WTC11 (cell line): ENCODE data around the gene IL7R. TPM values are rescaled to one million over a fixed set of nuclear protein-coding genes. Genes with fewer than 3 reads are reported as not detected.

Experiments used
- ATAC-seq: fragments of 200-7000 bp; cut with Tn5 transposase; 2 replicates; pipeline ENCODE4 v1.10.0; 2021; ENCODE audit warnings: mild to moderate bottlenecking, moderate library complexity
- CTCF ChIA-PET: fragments of 300-600 bp; sonication (Branson Sonifier 250); formaldehyde crosslinking; loops from one replicate; lab custom pipeline; 2021; ENCODE audit warnings: antibody characterized with exemption; lab: Charles Lee
- POLR2A ChIA-PET: fragments of 350-600 bp; sonication (Branson Sonifier 250); formaldehyde crosslinking; loops from one replicate; lab custom pipeline; 2021; ENCODE audit warnings: antibody characterized with exemption; lab: Charles Lee
- DNase-seq: peaks from one replicate; pipeline ENCODE4 v3.0.0; 2021; ENCODE audit warnings: low spot score
- H3K27ac Mint-ChIP-seq: 2 replicates; pipeline ENCODE4 v1.8.0; 2021; ENCODE audit warnings: mixed read lengths
- H3K27me3 Mint-ChIP-seq: 2 replicates; pipeline ENCODE4 v1.8.0; 2021; ENCODE audit warnings: low read depth, mild to moderate bottlenecking, moderate library complexity, mixed read lengths
- H3K36me3 Mint-ChIP-seq: 2 replicates; pipeline ENCODE4 v1.8.0; 2021; ENCODE audit warnings: mixed read lengths
- H3K4me1 Mint-ChIP-seq: 2 replicates; pipeline ENCODE4 v1.8.0; 2022; ENCODE audit warnings: mixed read lengths
- H3K4me3 Mint-ChIP-seq: 2 replicates; pipeline ENCODE4 v1.8.0; 2021; ENCODE audit warnings: mild to moderate bottlenecking, moderate library complexity, mixed read lengths
- H3K9me3 Mint-ChIP-seq: 2 replicates; pipeline ENCODE4 v1.8.0; 2021; ENCODE audit warnings: mixed read lengths
- ATF6 ChIP-seq: sonication (generic); formaldehyde crosslinking; IDR thresholded peaks from 2 replicates; pipeline ENCODE4 v1.8.1; 2023; ENCODE audit warnings: mild to moderate bottlenecking, missing genetic modification reagents
- CREM ChIP-seq: sonication (generic); formaldehyde crosslinking; IDR thresholded peaks from 2 replicates; pipeline ENCODE4 v1.8.1; 2022; ENCODE audit warnings: mild to moderate bottlenecking, missing genetic modification reagents, moderate library complexity
- E2F1 ChIP-seq: sonication (generic); formaldehyde crosslinking; IDR thresholded peaks from 2 replicates; pipeline ENCODE4 v1.8.0; 2022; ENCODE audit warnings: mild to moderate bottlenecking, missing genetic modification reagents
- ELF4 ChIP-seq: sonication (generic); formaldehyde crosslinking; IDR thresholded peaks from 2 replicates; pipeline ENCODE4 v1.8.1; 2022; ENCODE audit warnings: low read depth, mild to moderate bottlenecking, moderate library complexity, missing genetic modification reagents
- ESRRA ChIP-seq: sonication (generic); formaldehyde crosslinking; IDR thresholded peaks from 2 replicates; pipeline ENCODE4 v1.8.1; 2022; ENCODE audit warnings: mild to moderate bottlenecking, missing genetic modification reagents, borderline replicate concordance
- ETV6 ChIP-seq: sonication (generic); formaldehyde crosslinking; IDR thresholded peaks from 2 replicates; pipeline ENCODE4 v1.8.1; 2022; ENCODE audit warnings: mild to moderate bottlenecking, missing genetic modification reagents
- FOXK1 ChIP-seq: sonication (generic); formaldehyde crosslinking; IDR thresholded peaks from 2 replicates; pipeline ENCODE4 v1.8.0; 2022; ENCODE audit warnings: mild to moderate bottlenecking, moderate library complexity, missing genetic modification reagents
- JUN ChIP-seq: sonication (generic); formaldehyde crosslinking; IDR thresholded peaks from 2 replicates; pipeline ENCODE4 v1.8.0; 2023; ENCODE audit warnings: mild to moderate bottlenecking, missing genetic modification reagents
- MXD4 ChIP-seq: fragments of 250-450 bp; sonication (Bioruptor Pico); IDR thresholded peaks from 2 replicates; pipeline ENCODE4 v1.8.0; 2021; ENCODE audit warnings: mild to moderate bottlenecking, moderate library complexity, borderline replicate concordance
- NFE2L1 ChIP-seq: sonication (generic); formaldehyde crosslinking; IDR thresholded peaks from 2 replicates; pipeline ENCODE4 v1.8.1; 2023; ENCODE audit warnings: missing genetic modification reagents
- PREB ChIP-seq: sonication (generic); formaldehyde crosslinking; IDR thresholded peaks from 2 replicates; pipeline ENCODE4 v1.8.1; 2022; ENCODE audit warnings: mild to moderate bottlenecking, missing genetic modification reagents, moderate library complexity, borderline replicate concordance
- RELA ChIP-seq: sonication (generic); formaldehyde crosslinking; IDR thresholded peaks from 2 replicates; pipeline ENCODE4 v1.8.1; 2022; ENCODE audit warnings: missing genetic modification reagents, mild to moderate bottlenecking, borderline replicate concordance
- TCF7 ChIP-seq: sonication (generic); formaldehyde crosslinking; IDR thresholded peaks from 2 replicates; pipeline ENCODE4 v1.8.0; 2022; ENCODE audit warnings: mild to moderate bottlenecking, low read depth, missing genetic modification reagents, moderate library complexity
- USF2 ChIP-seq: sonication (generic); formaldehyde crosslinking; IDR thresholded peaks from 2 replicates; pipeline ENCODE4 v1.8.1; 2023; ENCODE audit warnings: mild to moderate bottlenecking, missing genetic modification reagents, moderate library complexity
- ZBTB43 ChIP-seq: sonication (generic); formaldehyde crosslinking; IDR thresholded peaks from 2 replicates; pipeline ENCODE4 v1.8.1; 2023; ENCODE audit warnings: mild to moderate bottlenecking, missing genetic modification reagents
- ZNF138 ChIP-seq: sonication (generic); formaldehyde crosslinking; conservative IDR thresholded peaks from 2 replicates; pipeline ENCODE4 v1.8.1; 2022; ENCODE audit warnings: mild to moderate bottlenecking, moderate library complexity, missing genetic modification reagents
- ZNF232 ChIP-seq: sonication (generic); formaldehyde crosslinking; IDR thresholded peaks from 2 replicates; pipeline ENCODE4 v1.8.0; 2022; ENCODE audit warnings: mild to moderate bottlenecking, missing genetic modification reagents
- ZNF281 ChIP-seq: sonication (generic); formaldehyde crosslinking; IDR thresholded peaks from 2 replicates; pipeline ENCODE4 v1.8.0; 2023; ENCODE audit warnings: mild to moderate bottlenecking, missing genetic modification reagents
- total RNA-seq: library from RNA; stranded (reverse); gene quantifications from 3 replicates; pipeline ENCODE4 v1.2.3, GENCODE V29; 2021

IL7R gene
- total RNA-seq, 1 experiment from 2014 or later, result 0.57 TPM

- TF ChIP-seq ESRRA (no peak), ETV6 (CRISPR knock-in tag) (no peak)
- CTCF ChIA-PET, result no interaction called here
- Mint-ChIP-seq H3K27ac (no peak overlapping the region), H3K4me1 (no peaks in the 10 kb centered on the region), H3K4me3 (no peak overlapping the region), H3K9me3 (no peaks in the 10 kb centered on the region), H3K36me3 (no peaks in the 10 kb centered on the region), H3K27me3 (peaks cover 8% of the 10 kb centered on the region)
- ATAC-seq (no peak), DNase-seq (no peak)
- POLR2A ChIA-PET, result no interaction called here
Observed at GRCh38 chr5:35828082-35828598, 28.6 kb upstream of the IL7R start.

- TF ChIP-seq TCF7 (CRISPR knock-in tag) (no peak), ZNF138 (CRISPR knock-in tag) (no peak), CREM (CRISPR knock-in tag) (no peak), ZBTB43 (no peak), NFE2L1 (CRISPR knock-in tag) (no peak), ELF4 (no peak), ZNF281 (CRISPR knock-in tag) (no peak)
- Mint-ChIP-seq H3K27ac (no peak overlapping the region), H3K27me3 (peaks cover 6% of the 10 kb centered on the region), H3K4me1 (no peaks in the 10 kb centered on the region), H3K4me3 (no peak overlapping the region), H3K36me3 (no peaks in the 10 kb centered on the region), H3K9me3 (no peaks in the 10 kb centered on the region)
- ChIA-PET CTCF (no interaction called here), POLR2A (no interaction called here)
- DNase-seq (no peak), ATAC-seq (no peak)
Observed at GRCh38 chr5:35830587-35830986, 26.1 kb upstream of the IL7R start.

- H3K4me1 Mint-ChIP-seq, result no peaks in the 10 kb centered on the region
- no peak for TF ChIP-seq MXD4 (CRISPR knock-in tag)
- TF ChIP-seq FOXK1, result no peak
- TF ChIP-seq, all 79 proteins: peak for 0
- Mint-ChIP-seq H3K4me3 (no peak overlapping the region), H3K9me3 (no peaks in the 10 kb centered on the region), H3K36me3 (no peaks in the 10 kb centered on the region), H3K27ac (no peak overlapping the region), H3K27me3 (peaks cover 6% of the 10 kb centered on the region)
- ATAC-seq, result no peak
- POLR2A ChIA-PET, result no interaction called here
- DNase-seq, result no peak
- CTCF ChIA-PET, result no interaction called here
Observed at GRCh38 chr5:35832762-35833161, 23.9 kb upstream of the IL7R start.

- H3K4me1 Mint-ChIP-seq, result no peaks in the 10 kb centered on the region
- no peaks in the 10 kb centered on the region for H3K36me3 Mint-ChIP-seq
- POLR2A ChIA-PET, result no interaction called here
- peaks cover 6% of the 10 kb centered on the region for H3K27me3 Mint-ChIP-seq
- no peak for ATAC-seq
- no peak for TF ChIP-seq RELA
- TF ChIP-seq USF2 (CRISPR knock-in tag), result no peak
- no peak for TF ChIP-seq ATF6 (CRISPR knock-in tag)
- no peak for TF ChIP-seq ZNF232 (CRISPR knock-in tag)
- no peak for TF ChIP-seq JUN (CRISPR knock-in tag)
- TF ChIP-seq E2F1 (CRISPR knock-in tag), result no peak
- TF ChIP-seq PREB (CRISPR knock-in tag), result no peak
- no peak overlapping the region for H3K4me3 Mint-ChIP-seq
- DNase-seq, result no peak
- peaks cover under 1% of the 10 kb centered on the region; the same call in 1 of the 2 replicates for H3K9me3 Mint-ChIP-seq
- H3K27ac Mint-ChIP-seq, result no peak overlapping the region
- CTCF ChIA-PET, result no interaction called here
Observed at GRCh38 chr5:35833224-35833623, 23.5 kb upstream of the IL7R start.
